IPS-NIHi11 (cell line): ENCODE results near the gene RNF183.
"Not testable (repeated sequence)": the region's sequence is repeated elsewhere in the genome, so short reads cannot be mapped to it uniquely, and the experiment has no call there.

Source experiments
- DNase-seq: peaks from one replicate; pipeline ENCODE4 v3.0.0; 2012; ENCODE audit warnings: mixed read lengths, low spot score

RNF183 gene

GRCh38 chr9:113316030-113316429 is 12.9 kb upstream of the RNF183 start:
- no peak for DNase-seq

GRCh38 chr9:113315231-113315630 is 12.1 kb upstream of the RNF183 start:
- DNase-seq = no peak

- no peak for DNase-seq
These were observed 10.1 kb upstream of the RNF183 start for GRCh38 chr9:113313261-113313660.

GRCh38 chr9:113311961-113312360 is 8.8 kb upstream of the RNF183 start:
- no peak for DNase-seq

GRCh38 chr9:113310538-113310937 is 7.4 kb upstream of the RNF183 start:
- DNase-seq = no peak

GRCh38 chr9:113309204-113309813 is 6.1 kb upstream of the RNF183 start:
- peak; percentile 36 for DNase-seq

- no peak for DNase-seq
These were observed 4.3 kb upstream of the RNF183 start for GRCh38 chr9:113307396-113307975.

- DNase-seq = no peak
These were observed 3.4 kb upstream of the RNF183 start for GRCh38 chr9:113306566-113306965.

- DNase-seq = no peak
These were observed 1.6 kb downstream of the RNF183 start for GRCh38 chr9:113301548-113301947.

- no peak for DNase-seq
These were observed 3.3 kb downstream of the RNF183 start for GRCh38 chr9:113299800-113300292.

GRCh38 chr9:113298924-113299770 is 4.0 kb downstream of the RNF183 start:
- no peak for DNase-seq

- DNase-seq = no peak
These were observed 4.9 kb downstream of the RNF183 start for GRCh38 chr9:113298311-113298710.

- no peak for DNase-seq
These were observed 6.2 kb downstream of the RNF183 start for GRCh38 chr9:113296796-113297558.

GRCh38 chr9:113296247-113296646 is 6.9 kb downstream of the RNF183 start:
- DNase-seq = not testable (repeated sequence)

GRCh38 chr9:113293285-113293878 is 9.8 kb downstream of the RNF183 start:
- no peak for DNase-seq

- DNase-seq = no peak
These were observed 13.0 kb downstream of the RNF183 start for GRCh38 chr9:113290052-113290607.

GRCh38 chr9:113289091-113289490 is 14.1 kb downstream of the RNF183 start:
- DNase-seq = no peak

GRCh38 chr9:113281356-113281755 is 21.8 kb downstream of the RNF183 start:
- DNase-seq = no peak

- DNase-seq = no peak
These were observed 24.3 kb downstream of the RNF183 start for GRCh38 chr9:113278840-113279239.

GRCh38 chr9:113275157-113276131 is 27.7 kb downstream of the RNF183 start, which contains the start of the genes CDC26 and PRPF4:
Gene CDC26, minus strand, starts transcription at chr9:113275572. Its CDS starts 3,065 bp downstream, at chr9:113272507.
Gene PRPF4, plus strand, starts transcription at chr9:113275658. Its CDS starts 86 bp downstream, at chr9:113275744.
- peak; percentile 98 for DNase-seq
